Body of pancreas (tissue), 4 donors: ENCODE measurements around the gene CEACAM6. TPM values are rescaled to one million over a fixed set of nuclear protein-coding genes. Genes with fewer than 3 reads are reported as not detected.

ENCODE experiments used
- ATAC-seq: fragments of 150-250 bp; one replicate; pipeline ENCODE4 v1.9.1; 2016
- DNase-seq, 4 donors: peaks; one replicate each; pipeline ENCODE4 v3.0.0-alpha.2; 2019
- H3K27ac ChIP-seq, 4 donors: fragments of 200-600 bp; sonication (generic); 1 replicate in 3 of 4; 2 replicates in 1 of 4; pipeline versions ENCODE4 v1.5.1 to v1.6.1; 2016 to 2019; ENCODE audit warnings: mild to moderate bottlenecking in 1 of 4, mixed read lengths in 1 of 4, moderate library complexity in 1 of 4
- H3K27me3 ChIP-seq, 2 donors: fragments of 200-600 bp; sonication (generic); one replicate each; pipeline ENCODE4 v1.6.0; 2016; ENCODE audit warnings: mild to moderate bottlenecking in 1 of 2
- H3K36me3 ChIP-seq, 2 donors: fragments of 200-600 bp; sonication (generic); replicated peaks in 1 of 2; 2 replicates each; pipeline ENCODE4 v1.5.1; 2016; ENCODE audit warnings: low read depth in 2 of 2; ENCODE audit not compliant: insufficient read depth in 1 of 2
- H3K4me1 ChIP-seq: fragments of 200-600 bp; sonication (generic); one replicate; pipeline ENCODE4 v1.6.0; 2016
- H3K4me3 ChIP-seq, 2 donors: fragments of 200-600 bp; sonication (generic); 1 replicate in 1 of 2; 2 replicates in 1 of 2; pipeline ENCODE4 v1.5.1; 2016 to 2019
- H3K9me3 ChIP-seq, 3 donors: fragments of 200-600 bp; sonication (generic); 1 replicate in 2 of 3; 2 replicates in 1 of 3; pipeline ENCODE4 v1.5.1; 2016
- POLR2A ChIP-seq, 3 donors: fragments of 450-650 bp; IDR thresholded peaks; one replicate each; pipeline ENCODE4 v1.6.1; 2016; ENCODE audit warnings: antibody characterized with exemption in 3 of 3, mild to moderate bottlenecking in 2 of 3
- WGBS, 2 donors: methylation state at CpG; one replicate each; pipeline ENCODE4 v1.1.5; 2017; 5-methylcytosine and 5-hydroxymethylcytosine counted together
- intact Hi-C: fragments of 100-400 bp; cut with DNase I; formaldehyde crosslinking; loops from one replicate; pipeline ENCODE4 v1.15.1; 2023
- total RNA-seq, 2 donors: library from RNA; depleted of rRNA; stranded (reverse); fragments of >200 nt; gene quantifications; one replicate each; pipeline ENCODE4 v1.1.0, GENCODE V29; 2016
- TF ChIP-seq, protein P1 (sequence below), 7 experiments: fragments of 450-650 bp in 4 of 7; fragments of 200-600 bp in 3 of 7; sonication (generic) in 3 of 7; IDR thresholded peaks; one replicate each; pipeline ENCODE4 v1.5.1; 2016 to 2019; ENCODE audit warnings: antibody characterized with exemption in 7 of 7

The CEACAM6 gene
- total RNA-seq, 2 donors from 2014 or later, result 3.0 to 27.0 TPM

DNA sequence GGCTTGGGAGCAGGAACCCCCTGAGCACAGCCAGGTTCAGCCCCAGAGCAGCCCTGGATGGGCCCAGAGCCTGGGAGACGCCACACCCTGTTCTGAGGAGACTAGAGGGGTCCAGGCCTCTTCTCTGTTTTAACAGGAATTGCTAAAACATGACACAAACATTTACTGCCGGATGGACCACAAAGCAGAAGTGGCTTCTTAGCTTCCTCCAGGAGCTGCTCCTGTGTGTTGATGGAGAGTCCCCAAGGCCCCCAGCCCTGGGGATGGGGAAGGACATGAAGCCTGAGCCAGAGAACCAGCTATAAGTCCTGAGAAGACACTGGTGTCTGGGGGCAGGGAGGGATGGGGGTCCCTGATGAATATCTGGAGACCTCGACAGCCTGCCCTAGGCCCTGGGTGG is 55.7 kb downstream of the CEACAM6 start:
- no peaks in the 10 kb centered on the region for H3K27me3 ChIP-seq
- no peaks in the 10 kb centered on the region for H3K36me3 ChIP-seq
- no peak overlapping the region for H3K4me3 ChIP-seq
- no peak for TF ChIP-seq POLR2A (IDR thresholded peaks at IDR 0.05)
- TF ChIP-seq, protein P1, sequence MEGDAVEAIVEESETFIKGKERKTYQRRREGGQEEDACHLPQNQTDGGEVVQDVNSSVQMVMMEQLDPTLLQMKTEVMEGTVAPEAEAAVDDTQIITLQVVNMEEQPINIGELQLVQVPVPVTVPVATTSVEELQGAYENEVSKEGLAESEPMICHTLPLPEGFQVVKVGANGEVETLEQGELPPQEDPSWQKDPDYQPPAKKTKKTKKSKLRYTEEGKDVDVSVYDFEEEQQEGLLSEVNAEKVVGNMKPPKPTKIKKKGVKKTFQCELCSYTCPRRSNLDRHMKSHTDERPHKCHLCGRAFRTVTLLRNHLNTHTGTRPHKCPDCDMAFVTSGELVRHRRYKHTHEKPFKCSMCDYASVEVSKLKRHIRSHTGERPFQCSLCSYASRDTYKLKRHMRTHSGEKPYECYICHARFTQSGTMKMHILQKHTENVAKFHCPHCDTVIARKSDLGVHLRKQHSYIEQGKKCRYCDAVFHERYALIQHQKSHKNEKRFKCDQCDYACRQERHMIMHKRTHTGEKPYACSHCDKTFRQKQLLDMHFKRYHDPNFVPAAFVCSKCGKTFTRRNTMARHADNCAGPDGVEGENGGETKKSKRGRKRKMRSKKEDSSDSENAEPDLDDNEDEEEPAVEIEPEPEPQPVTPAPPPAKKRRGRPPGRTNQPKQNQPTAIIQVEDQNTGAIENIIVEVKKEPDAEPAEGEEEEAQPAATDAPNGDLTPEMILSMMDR (IDR thresholded peaks at IDR 0.05), result no peak
- H3K9me3 ChIP-seq, result no peaks in the 10 kb centered on the region
- ATAC-seq, result no peak
- no peak overlapping the region for H3K27ac ChIP-seq
- no peaks in the 10 kb centered on the region for H3K4me1 ChIP-seq
- intact Hi-C loops, result no loop called here
- DNase-seq, result peak in 1 of 4 donors; percentile 54
- 54 to 71% methylated on average over 1 to 3 of the region's 3 CpGs for WGBS, 2 donors

DNA sequence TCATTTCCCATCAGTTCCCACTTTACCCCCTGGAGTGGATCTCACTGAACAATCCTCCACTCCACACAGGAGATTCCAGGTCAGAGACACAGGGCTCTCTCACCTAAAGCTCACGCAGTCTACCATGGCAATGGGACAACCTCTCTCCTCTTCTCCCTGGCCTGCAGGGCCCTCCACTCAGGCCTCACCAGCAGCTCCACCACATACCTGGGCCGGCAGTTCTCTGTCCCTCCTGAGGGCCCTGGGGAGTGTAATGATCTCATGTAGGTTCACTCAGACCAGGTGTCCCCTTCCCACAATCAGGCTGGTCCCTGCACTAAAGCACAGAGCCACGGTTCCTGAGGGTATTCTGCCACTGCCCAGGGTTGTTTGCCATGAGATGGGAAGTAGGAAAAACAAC is 56.7 kb downstream of the CEACAM6 start:
- H3K9me3 ChIP-seq, result no peaks in the 10 kb centered on the region
- WGBS, 2 donors, result 68 to 76% methylated on average over 2 to 3 of the region's 3 CpGs
- intact Hi-C loops, result no loop called here
- no peak for ATAC-seq
- TF ChIP-seq, protein P1 (IDR thresholded peaks at IDR 0.05), result no peak
- no peak for TF ChIP-seq POLR2A (IDR thresholded peaks at IDR 0.05)
- H3K4me3 ChIP-seq, result no peak overlapping the region
- no peak for DNase-seq
- no peaks in the 10 kb centered on the region for H3K36me3 ChIP-seq
- no peak overlapping the region for H3K27ac ChIP-seq
- H3K4me1 ChIP-seq, result no peaks in the 10 kb centered on the region
- H3K27me3 ChIP-seq, result no peaks in the 10 kb centered on the region

- no peak for ATAC-seq
- H3K4me1 ChIP-seq, result no peaks in the 10 kb centered on the region
- H3K27me3 ChIP-seq, result no peaks in the 10 kb centered on the region
- H3K9me3 ChIP-seq, result no peaks in the 10 kb centered on the region
- no peak overlapping the region for H3K27ac ChIP-seq
- no peak overlapping the region for H3K4me3 ChIP-seq
- WGBS, 2 donors, result 36 to 52% methylated on average over 4 of the region's 4 CpGs
- TF ChIP-seq, protein P1 (IDR thresholded peaks at IDR 0.05), result no peak
- TF ChIP-seq POLR2A (IDR thresholded peaks at IDR 0.05), result no peak
- H3K36me3 ChIP-seq, result no peaks in the 10 kb centered on the region
- intact Hi-C loops, result no loop called here
- DNase-seq, result no peak
These were observed 58.6 kb downstream of the CEACAM6 start for GRCh38 chr19:41813911-41814310.

DNA sequence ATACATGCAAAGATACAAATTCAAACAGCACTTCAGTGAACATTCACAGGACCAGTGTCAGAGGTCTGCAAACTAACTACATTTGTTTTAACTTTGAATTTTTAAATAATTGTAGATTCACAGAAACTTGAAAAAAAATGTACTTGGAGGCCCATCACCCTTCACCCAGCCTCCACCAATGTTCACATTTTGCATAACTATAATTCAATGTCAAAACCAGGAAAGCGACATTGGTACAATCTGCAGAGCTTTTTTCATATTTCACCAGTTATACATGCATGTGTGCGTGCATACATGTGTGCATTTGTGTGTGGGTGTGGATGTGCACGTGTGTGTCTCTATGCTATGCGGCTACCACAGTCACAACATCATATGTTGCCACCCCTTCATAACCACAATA is 60.0 kb downstream of the CEACAM6 start:
- WGBS, 2 donors, result 60 to 84% methylated on average over 4 of the region's 4 CpGs
- intact Hi-C loops, result no loop called here

GRCh38 chr19:41816761-41817160 is 61.4 kb downstream of the CEACAM6 start:
- H3K4me3 ChIP-seq, result no peak overlapping the region
- DNase-seq (no peak), ATAC-seq (peak; percentile 59)
- TF ChIP-seq, protein P1 (IDR thresholded peaks at IDR 0.05), result no peak
- no peak for TF ChIP-seq POLR2A (IDR thresholded peaks at IDR 0.05)
- H3K27ac ChIP-seq, result no peak overlapping the region
- intact Hi-C loops, result no loop called here
- no peaks in the 10 kb centered on the region for H3K4me1 ChIP-seq
- H3K27me3 ChIP-seq, result no peaks in the 10 kb centered on the region
- 13 to 22% methylated on average over 2 of the region's 2 CpGs for WGBS, 2 donors
- H3K9me3 ChIP-seq, result no peaks in the 10 kb centered on the region
- no peaks in the 10 kb centered on the region for H3K36me3 ChIP-seq

More for the DNA sequence above, 60.0 kb downstream of the CEACAM6 start:
- H3K36me3 ChIP-seq, result no peaks in the 10 kb centered on the region
- no peak overlapping the region for H3K4me3 ChIP-seq
- H3K27ac ChIP-seq, result no peak overlapping the region
- ATAC-seq (no peak), DNase-seq (no peak)
- H3K4me1 ChIP-seq, result no peaks in the 10 kb centered on the region
- no peak for TF ChIP-seq POLR2A (IDR thresholded peaks at IDR 0.05)
- TF ChIP-seq, protein P1 (IDR thresholded peaks at IDR 0.05), result no peak
- no peaks in the 10 kb centered on the region for H3K9me3 ChIP-seq
- H3K27me3 ChIP-seq, result no peaks in the 10 kb centered on the region
